Measurements from ENCODE around the gene CDKN2A. TPM values are rescaled to one million over a fixed set of nuclear protein-coding genes. Genes with fewer than 3 reads are reported as not detected.

Gene CDKN2A
- total RNA-seq, 1 experiment from 2014 or later: 0.35 TPM

DNA sequence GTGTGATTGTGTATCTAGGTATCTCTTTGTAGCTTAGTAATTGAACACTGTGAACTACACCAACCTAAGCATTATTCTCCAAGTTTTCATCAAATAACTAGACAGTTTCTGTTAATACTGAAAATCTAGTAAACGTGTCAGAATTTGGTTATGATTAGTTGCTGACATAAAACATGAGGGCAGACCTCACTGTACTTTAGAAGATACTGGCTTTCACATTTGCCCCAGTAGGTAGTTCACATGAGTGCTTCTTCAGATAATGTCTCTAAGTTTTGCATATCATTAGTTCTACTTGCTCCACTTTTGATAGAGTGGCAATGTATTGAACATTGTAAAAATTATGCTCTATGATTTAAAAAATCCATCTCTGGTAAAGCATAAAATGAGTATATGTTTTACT is 7.8 kb upstream of the CDKN2A start:
- H2AFZ ChIP-seq (ENCODE audit: low read length): no peak overlapping the region
- H3T11ph ChIP-seq (ENCODE audit: low read length): no peak overlapping the region
- H3K79me1 ChIP-seq (ENCODE audit: insufficient read depth, low read depth, low read length, poor library complexity, severe bottlenecking): no peaks in the 10 kb centered on the region
- no peak overlapping the region for H3K27ac ChIP-seq (ENCODE audit: insufficient read length, low read depth, low read length)
- H2BK5ac ChIP-seq (ENCODE audit: insufficient read length, low read length): no peak overlapping the region
- no peak overlapping the region for H3K27ac Mint-ChIP-seq
- H4K20me1 ChIP-seq (ENCODE audit: control insufficient read depth, insufficient read depth, insufficient read length): no peaks in the 10 kb centered on the region
- H3K9me3 Mint-ChIP-seq: no peaks in the 10 kb centered on the region; a peak in 1 of 5 replicates
- no peak overlapping the region for H4K91ac ChIP-seq (ENCODE audit: insufficient read length, low read depth, low read length)
- H3K27me3 ChIP-seq (ENCODE audit: insufficient read depth, low read length): peaks cover 27% of the 10 kb centered on the region; the same call in 1 of the 2 replicates
- no peak overlapping the region for H2BK12ac ChIP-seq (ENCODE audit: insufficient read length, low read depth, low read length)
- H3K4me3 Mint-ChIP-seq: no peak overlapping the region
- H3K36me3 Mint-ChIP-seq (ENCODE audit: insufficient read depth in 1 of 3, low read depth in 3 of 3): no peaks in the 10 kb centered on the region; a peak in 1 of 7 replicates
- no peak overlapping the region for H2BK20ac ChIP-seq (ENCODE audit: low read depth, low read length, poor library complexity, severe bottlenecking)
- H3K4ac ChIP-seq (ENCODE audit: low read depth, low read length): no peak overlapping the region
- no peak overlapping the region for H3K4me2 ChIP-seq (ENCODE audit: insufficient read depth, insufficient read length, low read length)
- H3K9me3 ChIP-seq (ENCODE audit: control insufficient read depth, low read depth, low read length): no peaks in the 10 kb centered on the region
- no peak overlapping the region for H4K8ac ChIP-seq (replicated peaks; ENCODE audit: insufficient read length, low read depth, low read length)
- H3K14ac ChIP-seq (ENCODE audit: insufficient read depth, low read length): no peak overlapping the region
- H2BK120ac ChIP-seq (ENCODE audit: low read depth, low read length, poor library complexity, severe bottlenecking): no peak overlapping the region
- no peak overlapping the region for H3K9ac ChIP-seq (ENCODE audit: extremely low read depth, insufficient read length, low read length)
- no peak overlapping the region for H3K18ac ChIP-seq (ENCODE audit: insufficient read length, low read depth, low read length)
- no peaks in the 10 kb centered on the region for H3K79me2 ChIP-seq (ENCODE audit: insufficient read depth, low read length)
- H2BK15ac ChIP-seq (ENCODE audit: low read depth, low read length): no peak overlapping the region
- peaks cover 19 to 28% of the 10 kb centered on the region in 2 experiments for H3K4me1 Mint-ChIP-seq
- no CpG with 5 or more reads among the region's 1 CpG for WGBS (ENCODE audit: extremely low coverage, insufficient read length, low lambda C conversion rate)
- H3K23me2 ChIP-seq (ENCODE audit: insufficient read length, low read depth, low read length, poor library complexity, severe bottlenecking): peaks cover 5% of the 10 kb centered on the region
- H3K56ac ChIP-seq (ENCODE audit: insufficient read length, low read depth, low read length): no peak overlapping the region
- peaks cover 90% of the 10 kb centered on the region for H3K27me3 Mint-ChIP-seq (ENCODE audit: low read depth)
- no peak for DNase-seq
- TF ChIP-seq, protein P1, sequence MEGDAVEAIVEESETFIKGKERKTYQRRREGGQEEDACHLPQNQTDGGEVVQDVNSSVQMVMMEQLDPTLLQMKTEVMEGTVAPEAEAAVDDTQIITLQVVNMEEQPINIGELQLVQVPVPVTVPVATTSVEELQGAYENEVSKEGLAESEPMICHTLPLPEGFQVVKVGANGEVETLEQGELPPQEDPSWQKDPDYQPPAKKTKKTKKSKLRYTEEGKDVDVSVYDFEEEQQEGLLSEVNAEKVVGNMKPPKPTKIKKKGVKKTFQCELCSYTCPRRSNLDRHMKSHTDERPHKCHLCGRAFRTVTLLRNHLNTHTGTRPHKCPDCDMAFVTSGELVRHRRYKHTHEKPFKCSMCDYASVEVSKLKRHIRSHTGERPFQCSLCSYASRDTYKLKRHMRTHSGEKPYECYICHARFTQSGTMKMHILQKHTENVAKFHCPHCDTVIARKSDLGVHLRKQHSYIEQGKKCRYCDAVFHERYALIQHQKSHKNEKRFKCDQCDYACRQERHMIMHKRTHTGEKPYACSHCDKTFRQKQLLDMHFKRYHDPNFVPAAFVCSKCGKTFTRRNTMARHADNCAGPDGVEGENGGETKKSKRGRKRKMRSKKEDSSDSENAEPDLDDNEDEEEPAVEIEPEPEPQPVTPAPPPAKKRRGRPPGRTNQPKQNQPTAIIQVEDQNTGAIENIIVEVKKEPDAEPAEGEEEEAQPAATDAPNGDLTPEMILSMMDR (conservative IDR thresholded peaks at IDR 0.05): no peak
- no peak overlapping the region for H2AK5ac ChIP-seq (ENCODE audit: insufficient read length, low read length)
- no peaks in the 10 kb centered on the region for H3K4me1 ChIP-seq (ENCODE audit: insufficient read depth, low read length)
- no peak overlapping the region for H4K5ac ChIP-seq (ENCODE audit: insufficient read length, low read depth, low read length)
- no peak overlapping the region for H3K23ac ChIP-seq (ENCODE audit: insufficient read length, low read depth, low read length)

Data from H9 (cell line).